Measurements from ENCODE around the gene RNF113B.

RNF113B gene

DNA sequence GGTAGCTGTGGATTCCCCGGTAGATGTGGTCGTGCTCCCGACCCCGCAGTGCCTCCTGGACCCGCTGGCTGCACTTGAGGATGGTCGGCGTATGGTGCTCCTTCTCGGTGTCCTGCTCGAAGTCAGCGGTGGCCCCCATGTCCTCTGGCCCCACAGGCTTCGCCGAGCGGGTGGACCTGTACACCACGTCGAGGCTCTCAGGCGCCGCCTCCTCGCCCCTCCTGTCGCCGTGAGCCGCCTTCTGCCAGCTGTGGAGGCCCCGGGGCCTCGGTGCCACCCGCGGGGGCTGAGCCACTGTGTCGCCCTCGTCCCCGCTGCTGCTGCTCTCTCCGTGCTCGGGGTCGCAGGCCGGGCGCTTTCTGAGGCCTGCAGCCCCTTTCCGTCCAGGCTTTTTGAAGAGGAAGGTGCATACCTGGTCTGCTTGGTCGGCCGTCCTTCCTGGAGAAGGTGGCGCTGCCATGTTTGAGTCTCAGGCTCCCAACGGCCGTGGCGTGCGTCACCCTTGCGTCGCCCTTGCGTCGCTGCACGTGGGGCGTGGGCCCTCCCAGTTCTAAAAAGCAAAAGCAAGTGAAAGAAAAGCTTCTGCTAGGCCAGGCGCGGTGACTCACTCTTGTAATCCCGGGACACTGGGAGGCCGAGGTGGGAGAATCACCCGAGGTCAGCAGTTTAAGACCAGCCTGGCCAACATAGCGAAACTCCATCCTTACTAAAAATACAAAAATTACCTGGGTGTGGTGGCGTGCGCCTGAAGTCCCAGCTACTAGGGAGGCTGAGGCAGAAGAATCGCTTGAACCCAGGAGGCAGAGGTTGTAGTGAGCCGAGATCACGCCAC lies at the start of gene RNF113B:
RNF113B (minus strand) TSS at position 493 of the 832 bp plus-strand sequence; CDS start at position 460, 33 bp downstream.
- DNase-seq = no peak

DNA sequence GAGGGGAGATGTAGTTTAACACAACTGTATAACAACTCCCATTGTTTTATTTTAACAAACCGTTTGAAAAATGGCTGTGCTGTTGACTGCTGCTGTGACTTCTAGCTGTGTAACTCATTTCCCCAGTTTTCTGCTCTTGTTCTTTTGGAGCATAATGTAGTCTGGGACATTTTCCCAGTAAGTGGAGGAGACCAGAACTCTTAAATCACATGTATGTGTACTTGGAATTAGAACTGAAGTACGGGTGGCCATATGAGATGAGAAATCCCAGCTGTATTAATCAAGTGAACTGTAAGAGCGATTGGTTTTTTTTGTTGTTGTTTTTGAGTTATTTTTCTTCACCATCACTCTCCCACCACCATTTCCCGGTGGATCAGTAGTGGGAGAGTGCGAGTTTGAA lies 49.4 kb upstream of the RNF113B start:
- DNase-seq = no peak

DNA sequence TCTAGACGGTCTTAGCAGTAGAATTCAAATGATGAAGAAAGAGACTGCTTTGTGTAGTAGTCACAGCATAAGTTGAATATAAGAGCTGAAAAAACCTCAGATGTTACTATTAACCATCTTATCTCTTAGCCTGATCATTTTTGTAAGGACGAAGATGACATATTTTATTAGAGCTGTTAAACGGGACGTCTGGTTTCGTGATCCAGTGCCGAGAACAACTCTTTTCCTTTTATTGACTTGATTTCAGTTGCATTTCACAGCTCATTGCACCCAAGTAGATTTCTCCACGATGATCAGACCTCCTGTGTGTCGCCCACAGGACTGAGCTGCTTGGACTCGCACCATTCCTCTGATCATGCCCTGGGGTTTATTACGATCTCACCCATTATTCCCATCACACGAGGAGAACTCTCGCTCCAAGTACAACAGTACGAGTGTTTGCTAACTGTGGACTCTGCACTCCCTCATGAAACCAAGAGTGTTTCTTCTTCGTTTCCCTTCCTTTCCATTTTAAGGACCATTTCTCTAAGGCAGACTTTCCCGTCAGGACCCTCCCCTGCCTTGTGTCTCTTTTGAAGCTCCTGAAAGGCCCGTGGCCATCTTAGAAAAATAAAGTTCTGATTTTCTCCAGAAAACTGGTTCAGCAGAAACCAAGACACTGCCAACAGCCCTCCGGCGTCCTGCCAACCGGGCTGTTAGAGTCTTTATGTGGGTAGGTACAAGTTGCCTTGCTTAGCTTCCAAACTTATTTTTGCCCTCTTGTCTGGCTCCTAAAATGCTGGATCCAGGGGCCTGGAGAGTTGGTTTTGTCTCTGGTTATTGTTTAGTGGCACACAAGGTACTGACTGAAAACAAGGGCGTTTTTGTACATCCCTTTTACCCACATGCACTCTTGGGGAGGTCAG lies 48.2 kb upstream of the RNF113B start:
- no peak for DNase-seq

DNA sequence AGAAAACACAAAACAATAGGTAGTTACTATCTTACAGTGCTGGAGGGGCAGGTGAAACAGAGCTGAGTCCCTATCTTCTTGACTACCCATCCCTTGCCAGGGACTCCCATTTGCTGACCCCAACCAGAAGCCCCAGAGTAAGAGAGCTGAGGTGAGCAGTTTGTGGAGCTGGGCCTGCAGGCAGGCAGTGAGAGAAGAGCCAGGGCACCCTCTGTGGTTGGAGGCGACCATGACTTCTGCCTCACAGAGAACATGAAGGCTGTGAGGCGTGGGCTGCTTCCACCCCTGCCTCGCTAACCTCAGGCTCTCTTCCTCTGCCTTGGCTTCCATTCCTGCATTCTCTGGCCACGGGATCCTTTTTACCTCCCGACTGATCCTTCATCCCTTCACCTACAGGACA lies 47.5 kb upstream of the RNF113B start:
- no peak for DNase-seq

DNA sequence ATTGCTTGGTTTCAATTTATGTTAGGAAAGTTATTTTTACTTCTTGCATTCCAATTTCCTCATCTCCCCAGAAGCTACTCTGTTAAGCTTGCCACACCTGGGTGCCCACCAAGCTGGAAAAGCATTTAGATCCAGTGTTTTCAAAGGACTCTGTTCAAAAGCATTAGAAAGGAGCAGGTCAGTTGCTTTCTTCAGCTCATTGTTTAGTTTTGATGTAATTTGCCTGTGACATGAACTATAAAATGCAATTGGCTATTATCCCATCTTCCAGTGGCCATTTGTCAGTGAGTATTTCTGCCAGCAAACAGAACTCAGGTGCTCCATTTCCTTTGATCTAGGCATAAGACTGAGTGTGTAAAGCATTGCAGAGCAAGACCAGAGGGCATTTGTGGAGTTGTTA lies 46.7 kb upstream of the RNF113B start:
- DNase-seq = no peak

DNA sequence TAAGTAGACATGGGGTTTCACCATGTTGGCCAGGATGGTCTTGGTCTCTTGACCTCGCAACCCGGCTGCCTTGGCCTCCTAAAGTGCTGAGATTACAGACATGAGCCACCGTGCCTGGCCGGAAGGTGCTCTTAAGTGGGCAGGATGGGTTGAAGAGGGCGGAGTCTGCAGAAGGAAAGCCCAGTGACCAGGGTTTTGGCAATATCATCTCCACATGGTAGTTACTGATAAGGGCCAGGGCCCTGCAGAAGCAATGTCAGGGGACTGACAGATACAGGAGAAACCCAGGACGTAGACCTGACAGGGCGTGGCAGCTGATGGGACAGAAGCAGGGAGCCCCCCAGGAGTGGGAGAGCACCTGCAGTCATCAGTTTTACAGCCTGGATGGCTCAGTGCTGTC lies 45.7 kb upstream of the RNF113B start:
- DNase-seq = no peak

DNA sequence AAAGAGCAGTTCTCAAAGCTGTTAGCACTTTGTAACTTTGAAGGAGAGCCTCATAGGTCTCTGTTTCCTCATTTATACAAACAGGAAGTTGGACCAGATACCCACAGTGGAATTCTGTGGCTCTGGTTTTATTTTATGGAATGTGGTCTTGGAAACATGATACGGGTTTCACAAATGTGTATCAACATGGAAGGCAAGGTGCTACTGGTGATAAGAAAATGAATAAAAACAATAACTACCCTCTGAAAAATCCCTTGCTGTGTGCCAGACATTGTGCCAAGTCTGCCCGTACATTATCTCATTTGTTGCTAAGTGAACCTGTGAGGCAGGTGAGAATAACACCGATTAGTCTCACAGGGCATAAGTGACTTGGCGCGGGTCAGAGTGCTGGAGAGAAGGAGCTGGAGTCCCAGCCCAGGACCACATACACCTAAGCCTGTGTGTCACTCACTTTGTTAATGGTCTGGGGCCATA lies 45.0 kb upstream of the RNF113B start:
- no peak for DNase-seq

DNA sequence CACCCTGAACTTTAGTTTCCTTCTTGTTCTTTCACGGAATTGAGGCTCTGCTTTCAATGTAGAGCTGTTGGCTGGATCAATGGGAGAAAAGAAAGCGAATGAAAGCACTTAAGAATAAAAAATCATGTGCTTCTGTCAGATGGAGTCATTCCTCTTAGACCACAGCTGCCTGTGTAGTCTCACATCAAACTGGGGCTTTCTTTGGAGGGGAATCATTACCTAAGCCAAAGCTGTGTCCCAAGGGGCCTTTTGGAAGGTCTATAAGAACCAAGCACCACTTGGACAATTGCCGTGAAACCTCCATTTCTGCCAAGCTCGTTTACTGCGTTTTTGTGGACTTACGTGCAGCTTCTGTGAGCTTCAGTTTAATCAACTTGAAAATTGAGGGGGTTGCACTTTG lies 44.2 kb upstream of the RNF113B start:
- no peak for DNase-seq

DNA sequence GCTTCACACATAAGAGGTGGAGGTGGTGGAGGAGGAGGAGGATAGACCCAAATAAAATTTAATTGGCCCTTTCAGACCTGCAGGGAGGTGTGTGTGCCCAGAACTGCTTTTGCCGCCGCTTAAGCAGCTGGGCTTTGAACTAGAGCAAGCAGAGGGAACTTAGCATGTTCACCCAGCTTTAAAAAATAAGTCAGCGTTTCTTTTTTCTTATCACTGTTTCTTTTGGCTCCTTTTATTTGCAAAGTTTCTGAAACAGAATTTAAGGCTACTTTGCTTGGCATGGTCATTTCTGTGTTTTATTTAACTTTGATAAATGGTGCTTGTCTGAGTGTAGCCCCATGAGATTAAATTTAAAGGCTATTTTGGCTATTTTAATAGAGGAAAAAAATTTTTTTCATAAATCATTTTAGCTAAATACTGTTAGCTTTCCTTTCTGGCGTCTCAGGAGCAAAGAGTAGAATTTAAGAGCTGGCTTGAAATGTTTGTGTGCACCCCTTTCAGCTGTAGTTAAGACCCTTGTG lies 43.3 kb upstream of the RNF113B start:
- DNase-seq = no peak

DNA sequence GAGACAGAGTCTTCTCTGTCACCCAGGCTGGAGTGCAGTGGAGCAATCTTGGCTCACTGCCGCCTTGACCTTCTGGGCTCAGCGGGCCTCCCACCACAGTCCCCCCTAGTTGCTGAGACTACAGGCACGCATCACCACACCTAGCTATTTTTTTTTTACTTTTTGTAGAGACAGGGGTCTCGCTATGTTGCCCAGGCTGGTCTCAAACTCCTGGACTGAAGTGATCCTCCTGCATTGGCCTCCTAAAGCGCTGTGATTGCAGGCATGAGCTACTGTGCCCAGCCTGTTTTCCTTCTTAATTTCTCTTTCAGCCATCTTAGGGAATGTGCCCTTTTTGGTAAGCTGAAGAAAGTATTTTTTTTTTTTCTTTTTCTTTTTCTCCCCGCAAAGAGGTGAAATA lies 42.6 kb upstream of the RNF113B start:
- DNase-seq = no peak

DNA sequence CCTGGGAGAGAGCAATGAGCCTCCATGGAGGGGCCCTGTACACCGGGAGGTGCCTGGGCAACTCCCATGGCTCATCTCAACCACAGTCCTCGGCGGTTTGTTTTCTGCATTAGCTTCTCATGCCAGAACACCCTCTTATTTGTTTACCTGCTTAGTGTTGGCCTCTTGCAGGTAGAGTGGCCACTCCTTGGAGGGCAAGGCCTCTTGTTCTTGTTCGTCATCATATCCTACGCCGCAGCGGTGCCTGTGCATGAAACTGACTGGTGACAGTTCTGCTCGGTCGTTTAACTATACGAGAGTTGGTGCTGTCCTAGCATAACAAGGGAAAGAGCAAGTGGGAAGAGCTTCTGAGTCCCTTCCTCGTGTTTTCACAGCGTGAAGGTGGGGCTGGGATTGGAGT lies 40.5 kb upstream of the RNF113B start:
- DNase-seq = no peak

DNA sequence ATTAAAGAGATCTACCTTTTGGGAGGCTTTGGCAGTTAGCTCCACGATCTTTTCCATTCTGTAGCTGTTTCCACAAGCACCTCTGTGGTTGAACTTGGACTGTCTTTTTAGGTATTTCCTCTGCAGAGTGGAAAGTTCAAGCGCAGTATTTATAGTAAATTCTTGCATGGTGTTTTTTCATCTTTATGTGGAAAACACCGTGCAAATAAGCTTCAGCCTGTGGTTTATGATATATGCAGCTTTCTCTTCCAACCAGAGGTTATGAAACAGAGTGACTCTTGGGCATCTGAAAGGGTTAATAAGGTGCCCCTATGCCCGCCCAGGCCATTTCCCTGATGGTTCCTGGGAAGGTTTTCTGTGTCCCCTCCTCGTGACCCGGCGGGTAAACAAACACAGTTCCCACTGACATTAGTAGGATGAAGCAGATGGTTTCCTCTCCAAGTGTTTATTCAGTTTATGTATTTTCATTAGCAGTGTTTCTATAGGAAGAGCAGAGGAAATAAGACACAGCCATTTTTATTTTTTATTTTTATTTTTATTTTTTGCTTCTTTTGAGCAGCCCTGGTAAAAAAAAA lies 39.7 kb upstream of the RNF113B start:
- DNase-seq = no peak

DNA sequence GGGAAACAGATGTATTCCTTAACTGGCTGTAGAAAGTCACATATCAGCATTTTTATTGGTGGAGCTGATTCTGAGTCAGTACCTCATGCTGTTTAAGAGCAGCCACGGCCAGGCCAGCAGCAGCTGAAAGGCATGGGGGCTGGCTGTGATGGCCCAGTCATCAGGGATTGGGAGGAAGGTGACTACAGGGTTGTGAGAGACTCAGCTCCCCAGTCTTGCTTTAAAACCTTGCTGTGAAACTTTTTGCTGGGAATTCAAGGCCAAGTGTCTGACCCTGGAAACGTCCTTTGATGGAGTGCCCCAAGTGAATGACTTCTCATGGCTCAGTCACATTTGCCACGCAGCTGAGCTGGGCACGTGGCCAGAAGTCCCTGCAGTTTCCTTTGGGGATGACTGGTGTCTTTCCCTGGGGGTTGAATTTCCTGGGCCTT lies 39.1 kb upstream of the RNF113B start:
- DNase-seq = peak; percentile 75

DNA sequence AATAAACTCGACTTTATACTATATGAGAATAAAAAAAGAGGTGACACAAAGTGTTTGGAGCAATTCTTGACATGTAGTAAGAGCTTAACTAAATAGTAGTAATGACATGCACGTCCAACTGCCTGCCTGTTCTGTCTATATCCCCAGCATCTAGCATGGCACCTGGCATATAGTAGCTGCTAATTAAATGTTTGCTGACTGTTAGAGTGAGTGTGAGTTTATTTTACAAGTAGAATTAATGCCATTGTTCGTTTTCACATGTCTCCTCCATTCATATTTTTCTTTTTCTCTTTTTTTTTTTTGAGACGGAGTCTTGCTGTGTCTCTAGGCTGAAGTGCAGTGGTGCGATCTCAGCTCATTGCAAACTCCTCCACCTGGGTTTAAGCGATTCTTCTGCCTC lies 38.4 kb upstream of the RNF113B start:
- no peak for DNase-seq

DNA sequence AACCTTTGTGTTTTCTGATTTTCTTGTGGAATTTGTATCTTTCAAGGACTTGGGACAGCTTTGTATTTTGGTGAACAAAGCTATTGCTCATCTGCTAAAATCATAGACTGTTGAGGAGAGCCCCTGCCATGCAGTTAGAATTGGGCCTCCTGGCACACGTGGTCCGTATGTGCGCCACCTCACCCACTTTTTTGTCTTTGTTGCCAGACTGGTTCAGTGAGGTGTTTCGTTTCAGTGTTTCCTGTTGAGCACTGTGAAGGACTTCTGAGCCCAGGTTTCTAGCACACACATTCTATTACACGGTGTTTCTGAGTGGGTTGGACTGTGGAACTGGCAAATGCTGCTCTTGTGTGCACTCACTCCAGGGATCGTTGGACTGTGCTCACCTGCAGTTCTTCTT lies 37.6 kb upstream of the RNF113B start:
- no peak for DNase-seq

DNA sequence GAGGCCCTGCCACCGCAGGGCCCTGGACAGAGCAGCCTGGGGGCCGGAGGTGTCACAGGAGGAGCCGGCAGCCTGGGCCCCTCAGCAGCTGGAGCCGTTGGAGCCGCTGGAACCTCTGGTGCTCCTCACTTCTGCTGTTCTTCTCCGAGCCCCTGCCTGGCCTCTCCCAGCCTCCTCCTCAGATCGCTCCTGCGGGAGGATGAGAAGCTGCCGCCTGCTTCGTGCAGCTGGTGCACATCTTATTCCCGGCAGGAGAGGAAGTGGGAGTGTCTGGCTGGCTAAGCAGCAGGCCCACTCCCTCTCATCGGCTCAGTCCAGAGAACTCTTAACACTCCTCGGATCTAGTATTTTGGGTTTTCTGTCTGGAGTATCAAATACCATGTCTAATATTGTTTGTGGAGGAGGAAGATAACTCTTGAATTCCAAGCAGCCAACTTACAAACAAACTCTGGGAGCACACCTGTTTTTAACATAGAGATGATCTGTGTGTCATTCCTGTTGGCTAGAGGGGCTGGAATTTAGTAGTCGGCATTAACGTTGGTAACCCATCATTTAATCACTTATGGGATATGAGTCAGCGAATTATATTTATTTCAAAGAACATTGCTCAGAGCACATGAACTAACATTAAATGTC lies 37.1 kb upstream of the RNF113B start:
- DNase-seq = no peak

DNA sequence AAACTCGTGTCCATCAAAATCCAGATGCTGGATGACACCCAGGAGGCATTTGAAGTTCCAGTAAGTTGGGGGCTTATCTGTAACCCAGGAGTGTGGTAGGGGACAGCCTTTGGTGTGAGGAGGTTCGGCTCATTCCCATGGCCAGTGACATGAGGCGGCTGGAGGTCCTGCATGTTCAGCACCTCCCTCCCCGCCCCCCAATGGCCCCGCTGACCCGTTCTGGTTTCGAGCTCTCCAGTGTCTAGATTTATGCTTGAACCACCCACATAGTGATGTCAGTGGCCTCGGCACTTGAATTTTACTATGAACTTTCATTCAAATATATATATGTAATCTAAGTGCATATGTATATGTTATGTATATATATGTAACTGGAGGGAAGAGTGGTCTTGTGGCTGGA lies 36.3 kb upstream of the RNF113B start:
- no peak for DNase-seq

DNA sequence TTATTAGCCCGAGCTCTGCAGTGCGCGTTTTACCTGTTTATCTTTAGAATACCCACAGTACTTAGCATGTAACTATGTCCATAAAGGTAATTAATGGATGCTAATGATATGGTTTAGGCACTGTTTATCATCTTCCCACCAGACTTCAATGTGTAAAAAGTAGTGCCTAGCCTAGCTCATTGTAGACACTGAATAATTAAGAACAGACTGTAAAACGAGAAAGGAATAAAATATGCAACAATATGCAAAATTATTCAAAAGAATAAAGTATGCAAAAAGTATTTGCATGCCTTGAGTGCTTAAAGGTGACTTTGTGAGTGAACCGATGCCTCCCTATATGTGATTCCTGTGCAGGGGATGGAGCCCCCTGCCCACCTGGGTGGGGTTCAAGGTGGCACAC lies 35.7 kb upstream of the RNF113B start:
- DNase-seq = no peak

DNA sequence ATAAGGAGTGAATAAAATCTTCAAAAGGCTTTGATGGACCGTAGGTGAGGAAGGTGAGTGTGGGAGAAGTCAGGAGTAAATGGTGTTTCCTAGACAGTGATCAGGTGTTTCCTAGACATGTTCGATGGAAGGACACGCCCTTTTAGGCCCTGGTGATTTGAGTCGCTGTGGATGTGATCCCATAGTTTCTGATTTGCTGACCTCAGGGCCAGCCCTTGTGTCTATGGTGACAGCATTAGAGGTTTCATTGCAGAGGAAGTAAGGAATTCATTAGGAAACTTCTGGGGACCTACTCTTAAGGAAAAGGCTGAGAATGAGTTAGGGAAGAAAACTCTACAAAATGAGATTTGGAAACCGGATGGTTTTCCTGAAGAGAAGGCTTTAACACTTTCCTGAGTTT lies 31.5 kb upstream of the RNF113B start:
- DNase-seq = no peak

DNA sequence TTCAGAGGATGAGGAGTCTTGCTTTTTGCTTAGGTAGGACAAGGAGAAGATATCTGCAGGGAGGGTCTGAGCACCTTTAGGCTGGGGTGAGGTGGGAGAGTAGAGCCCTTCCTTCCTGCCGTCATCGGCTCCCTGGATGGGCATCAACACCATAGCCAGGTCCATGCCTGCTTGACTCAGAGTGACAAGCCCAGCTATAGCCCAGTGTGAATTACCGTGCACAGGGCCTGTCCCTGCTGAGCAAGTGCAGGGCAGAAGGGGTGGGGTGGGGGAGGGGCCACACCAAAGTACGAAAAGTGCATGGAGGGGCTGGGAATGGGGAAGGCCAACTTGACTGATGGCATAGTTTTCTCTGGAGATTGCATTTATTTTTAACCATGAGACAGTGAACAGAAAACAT lies 30.3 kb upstream of the RNF113B start:
- DNase-seq = no peak

DNA sequence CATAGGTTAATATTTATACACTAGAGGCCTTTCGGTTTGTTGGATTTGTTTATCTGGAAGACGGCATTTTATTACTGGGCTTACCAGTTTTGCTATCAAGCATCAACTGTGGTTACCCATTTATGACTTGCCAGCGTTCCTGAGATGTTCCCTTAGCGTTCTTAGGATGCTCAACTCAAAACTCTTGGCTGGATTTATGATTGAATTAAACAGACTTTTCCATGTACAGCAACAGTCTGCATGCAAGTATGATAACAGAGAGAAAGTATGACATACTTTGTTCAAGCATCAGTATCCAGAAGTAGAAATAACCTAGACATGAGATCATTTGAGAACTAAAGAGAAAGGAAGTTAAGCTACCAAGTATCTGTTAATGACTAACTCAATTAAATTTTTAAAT lies 29.9 kb upstream of the RNF113B start:
- DNase-seq = no peak

DNA sequence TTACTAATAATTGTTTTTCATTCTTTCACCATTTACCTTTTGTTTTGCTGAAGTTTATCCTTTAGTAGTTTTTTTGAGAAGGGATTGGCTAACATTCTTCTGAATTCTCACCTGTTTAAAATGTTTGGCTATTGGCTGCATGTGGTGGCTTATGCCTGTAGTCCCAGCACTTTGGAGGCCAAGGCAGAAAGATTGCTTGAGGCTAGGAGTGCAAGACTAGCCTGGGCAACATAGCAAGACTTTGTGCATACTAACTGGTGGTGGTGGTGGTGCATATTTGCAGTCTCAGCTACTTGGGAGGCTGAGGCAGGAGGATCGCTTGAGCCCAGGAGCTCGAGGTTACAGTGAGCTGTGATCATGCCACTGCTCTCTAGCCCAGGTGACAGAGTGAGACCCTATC lies 27.5 kb upstream of the RNF113B start:
- DNase-seq = no peak

All from NCI-H1048 (cell line).